IMR-90 (cell line): ENCODE results near the gene OR2V2. TPM values are rescaled to one million over a fixed set of nuclear protein-coding genes. Genes with fewer than 3 reads are reported as not detected.

Source experiments
- ATAC-seq: fragments of 200-7000 bp; cut with Tn5 transposase; 2 replicates; pipeline ENCODE4 v1.9.1; 2020; ENCODE audit warnings: low read depth, mild to moderate bottlenecking, moderate library complexity
- BruUV-seq: library from RNA; stranded (reverse); fragments of 400-500 nt; replicated peaks from 2 replicates; lab custom pipeline; 2021; lab: Mats Ljungman, UMichigan
- CTCF ChIA-PET: fragments of 300-600 bp; formaldehyde crosslinking; extraction: SDS; loops from one replicate; lab custom pipeline; 2021; ENCODE audit warnings: antibody characterized with exemption; lab: Yijun Ruan, JAX
- POLR2A ChIA-PET: fragments of 300-600 bp; sonication (Branson Sonifier 250); formaldehyde crosslinking; loops from one replicate; lab custom pipeline; 2022; ENCODE audit warnings: antibody characterized with exemption; ENCODE audit not compliant: unreplicated experiment; lab: Charles Lee
- DNase-seq: peaks from one replicate; pipeline ENCODE4 v3.0.0; 2013
- H2AFZ ChIP-seq: replicated peaks from 2 replicates; pipeline ENCODE3; 2013; ENCODE audit warnings: low read length, mild to moderate bottlenecking; ENCODE audit not compliant: poor library complexity
- H2AK5ac ChIP-seq: 2 replicates; pipeline ENCODE4 v1.6.1; 2013; ENCODE audit warnings: low read depth, low read length, inconsistent platforms
- H2AK9ac ChIP-seq: replicated peaks from 2 replicates; pipeline ENCODE3; 2013; ENCODE audit warnings: mild to moderate bottlenecking, low read depth, low read length, moderate library complexity; ENCODE audit not compliant: poor library complexity
- H2BK120ac ChIP-seq: 2 replicates; pipeline ENCODE4 v1.6.1; 2013; ENCODE audit warnings: low read depth, low read length, inconsistent platforms
- H2BK15ac ChIP-seq: 3 replicates; pipeline ENCODE4 v1.6.1; 2013; ENCODE audit warnings: low read depth, low read length, inconsistent platforms
- H2BK20ac ChIP-seq: 2 replicates; pipeline ENCODE4 v1.6.1; 2013; ENCODE audit warnings: low read depth, mild to moderate bottlenecking, inconsistent platforms, low read length, moderate library complexity
- H2BK5ac ChIP-seq: 2 replicates; pipeline ENCODE4 v1.6.1; 2013; ENCODE audit warnings: mild to moderate bottlenecking, low read depth, low read length, inconsistent platforms; ENCODE audit not compliant: poor library complexity, severe bottlenecking
- H3K14ac ChIP-seq: replicated peaks from 2 replicates; pipeline ENCODE4 v1.6.1; 2013; ENCODE audit warnings: low read depth, low read length, inconsistent platforms
- H3K18ac ChIP-seq: 2 replicates; pipeline ENCODE4 v1.6.1; 2013; ENCODE audit warnings: low read depth, low read length, control low read depth
- H3K23ac ChIP-seq: 2 replicates; pipeline ENCODE4 v1.6.1; 2013; ENCODE audit warnings: low read depth, low read length, inconsistent platforms
- H3K27ac ChIP-seq: 2 replicates; pipeline ENCODE4 v1.5.1; 2013; ENCODE audit warnings: mild to moderate bottlenecking, control low read depth, low read length; ENCODE audit not compliant: insufficient read depth
- H3K27me3 ChIP-seq: 2 replicates; pipeline ENCODE4 v1.6.1; 2013; ENCODE audit warnings: low read length; ENCODE audit not compliant: control insufficient read depth, insufficient read depth
- H3K36me3 ChIP-seq: 2 replicates; pipeline ENCODE4 v1.6.1; 2013; ENCODE audit warnings: low read length, mixed read lengths; ENCODE audit not compliant: control insufficient read depth, insufficient read depth
- H3K4ac ChIP-seq: 2 replicates; pipeline ENCODE4 v1.6.1; 2013; ENCODE audit warnings: low read depth, low read length, inconsistent platforms
- H3K4me1 ChIP-seq: 2 replicates; pipeline ENCODE4 v1.6.1; 2013; ENCODE audit warnings: low read length, mixed read lengths; ENCODE audit not compliant: control insufficient read depth, insufficient read depth
- H3K4me2 ChIP-seq: 2 replicates; pipeline ENCODE4 v1.6.1; 2013; ENCODE audit warnings: low read depth, mild to moderate bottlenecking, control low read depth, low read length, moderate library complexity
- H3K4me3 ChIP-seq: 2 replicates; pipeline ENCODE4 v1.5.1; 2013; ENCODE audit warnings: low read depth, mild to moderate bottlenecking, control low read depth, low read length, moderate library complexity; ENCODE audit not compliant: insufficient read depth
- H3K56ac ChIP-seq: 2 replicates; pipeline ENCODE4 v1.6.1; 2013; ENCODE audit warnings: low read length, inconsistent platforms; ENCODE audit not compliant: insufficient read depth; ENCODE audit errors: extremely low read depth
- H3K79me1 ChIP-seq, 2 experiments: 2 replicates each; pipeline ENCODE4 v1.6.1; 2013; ENCODE audit warnings: low read length in 2 of 2, inconsistent platforms in 1 of 2, low read depth in 1 of 2
- H3K9ac ChIP-seq: 2 replicates; pipeline ENCODE4 v1.6.1; 2013; ENCODE audit warnings: low read depth, low read length, control low read depth
- H3K9me1 ChIP-seq: 2 replicates; pipeline ENCODE4 v1.6.1; 2013; ENCODE audit warnings: low read length, inconsistent platforms; ENCODE audit not compliant: insufficient read depth
- H3K9me3 ChIP-seq: 2 replicates; pipeline ENCODE4 v1.6.1; 2013; ENCODE audit warnings: low read length; ENCODE audit not compliant: control insufficient read depth, insufficient read depth
- H4K20me1 ChIP-seq: 2 replicates; pipeline ENCODE4 v1.6.1; 2013; ENCODE audit warnings: low read length, inconsistent platforms; ENCODE audit not compliant: insufficient read depth
- H4K5ac ChIP-seq: 2 replicates; pipeline ENCODE4 v1.6.1; 2013; ENCODE audit warnings: mild to moderate bottlenecking, low read depth, low read length, control low read depth
- H4K8ac ChIP-seq, 2 experiments: 2 replicates each; pipeline ENCODE4 v1.6.1; 2013; ENCODE audit warnings: low read depth in 2 of 2, low read length in 2 of 2, control low read depth in 1 of 2, inconsistent platforms in 1 of 2
- H4K91ac ChIP-seq: 2 replicates; pipeline ENCODE4 v1.6.1; 2013; ENCODE audit warnings: low read depth, low read length, inconsistent platforms; ENCODE audit not compliant: insufficient read depth
- BHLHE40 ChIP-seq: fragments of 150-350 bp; IDR thresholded peaks from 2 replicates; pipeline ENCODE4 v1.6.1; 2016; ENCODE audit warnings: mild to moderate bottlenecking, low read depth, low read length
- CEBPB ChIP-seq: IDR thresholded peaks from 2 replicates; pipeline ENCODE4 v1.6.1; 2012; ENCODE audit warnings: low read depth, low read length, improper control_type of control experiment
- CHD1 ChIP-seq: IDR thresholded peaks from 2 replicates; pipeline ENCODE4 v1.6.1; 2012; ENCODE audit warnings: low read depth, low read length, improper control_type of control experiment
- FOS ChIP-seq: fragments of 150-350 bp; IDR thresholded peaks from 2 replicates; pipeline ENCODE4 v1.6.1; 2016; ENCODE audit warnings: low read depth, low read length
- MAFK ChIP-seq: IDR thresholded peaks from 2 replicates; pipeline ENCODE4 v1.6.1; 2012; ENCODE audit warnings: low read depth, low read length, improper control_type of control experiment
- MAZ ChIP-seq: IDR thresholded peaks from 2 replicates; pipeline ENCODE4 v1.6.1; 2012; ENCODE audit warnings: low read depth, mild to moderate bottlenecking, low read length, improper control_type of control experiment, moderate library complexity, borderline replicate concordance
- MXI1 ChIP-seq: IDR thresholded peaks from 2 replicates; pipeline ENCODE4 v1.6.1; 2012; ENCODE audit warnings: low read depth, mild to moderate bottlenecking, low read length, moderate library complexity, borderline replicate concordance
- NFE2L2 ChIP-seq: fragments of 150-350 bp; IDR thresholded peaks from 2 replicates; pipeline ENCODE4 v1.6.1; 2016; ENCODE audit warnings: low read depth, mild to moderate bottlenecking, low read length
- POLR2A ChIP-seq: IDR thresholded peaks from 2 replicates; pipeline ENCODE4 v1.6.1; 2012; ENCODE audit warnings: mild to moderate bottlenecking, low read depth, low read length
- RAD21 ChIP-seq: IDR thresholded peaks from 2 replicates; pipeline ENCODE4 v1.6.1; 2012; ENCODE audit warnings: low read length, improper control_type of control experiment
- RCOR1 ChIP-seq: IDR thresholded peaks from 2 replicates; pipeline ENCODE4 v1.6.1; 2012; ENCODE audit warnings: mild to moderate bottlenecking, low read length, improper control_type of control experiment; ENCODE audit not compliant: insufficient replicate concordance
- SMC3 ChIP-seq: fragments of 150-350 bp; IDR thresholded peaks from 2 replicates; pipeline ENCODE4 v1.6.1; 2016; ENCODE audit warnings: low read depth, mild to moderate bottlenecking, antibody characterized with exemption, low read length, moderate library complexity
- WGBS, 2 experiments: methylation state at CpG; one replicate each; pipeline versions ENCODE4 v1.1.5 to v1.1.7; 2013; ENCODE audit warnings: missing lambda C conversion rate in 2 of 2; ENCODE audit not compliant: insufficient read length in 1 of 2; ENCODE audit errors: extremely low coverage in 2 of 2; 5-methylcytosine and 5-hydroxymethylcytosine counted together
- dilution Hi-C: fragments of 300-500 bp; cut with HindIII; formaldehyde crosslinking; loops from one replicate; pipeline ENCODE4 v1.14.3; 2018; ENCODE audit warnings: low sequenced_read_pairs; ENCODE audit not compliant: unreplicated experiment
- in situ Hi-C: fragments of 300-500 bp; cut with MboI; formaldehyde crosslinking; loops from 3 replicates; pipeline ENCODE4 v1.14.3; 2019; ENCODE audit warnings: low sequenced_read_pairs, inconsistent platforms, mixed read lengths
- intact Hi-C: fragments of 100-400 bp; cut with micrococcal nuclease; formaldehyde crosslinking; loops from 2 replicates; pipeline ENCODE4 v1.10.0; 2022
- polyA plus RNA-seq, 3 experiments: library from polyadenylated mRNA; depleted of rRNA; stranded (reverse); fragments of >200 nt; gene quantifications; 2 replicates each; pipeline ENCODE4 v1.2.3, GENCODE V29; 2012; ENCODE audit warnings: low replicate concordance in 1 of 3
- total RNA-seq: library from RNA; depleted of rRNA; stranded (reverse); fragments of >200 nt; gene quantifications from 2 replicates; pipeline ENCODE4 v1.2.3, GENCODE V29; 2012
- TF ChIP-seq, protein P1 (sequence below): fragments of 150-350 bp; IDR thresholded peaks from 2 replicates; pipeline ENCODE4 v1.6.1; 2016; ENCODE audit warnings: low read depth, mild to moderate bottlenecking, low read length, moderate library complexity, borderline replicate concordance
- TF ChIP-seq, protein P2 (sequence below): conservative IDR thresholded peaks from 2 replicates; pipeline ENCODE4 v1.5.1; 2012; ENCODE audit warnings: mild to moderate bottlenecking, low read depth, low read length, improper control_type of control experiment

OR2V2 gene
- total and polyA plus RNA-seq, 2 of the 4 experiments (the other 2 are of a cell fraction), result not detected

DNA sequence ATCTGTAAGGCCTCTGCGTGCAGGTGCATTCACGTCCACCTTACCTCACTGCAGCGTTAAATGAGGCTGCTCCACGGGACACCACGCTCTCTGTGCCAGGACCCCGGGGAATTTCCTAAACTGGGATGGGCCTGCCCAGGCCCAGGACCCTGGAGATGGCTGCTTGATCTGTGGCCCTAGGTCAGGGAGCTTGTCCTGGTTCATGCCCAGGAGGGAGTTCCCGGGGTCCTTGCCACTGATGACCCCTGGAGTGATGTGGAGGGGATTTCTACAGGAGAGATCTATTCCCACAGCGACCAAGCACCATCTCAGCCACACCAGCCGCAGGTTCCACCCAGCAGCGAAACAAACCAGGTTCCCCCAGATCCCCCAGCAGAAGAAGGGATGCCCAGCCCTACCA lies 19.9 kb upstream of the OR2V2 start:
- no peak overlapping the region for H3K18ac ChIP-seq
- H3K79me1 ChIP-seq, result no peaks in the 10 kb centered on the region
- H3K27me3 ChIP-seq, result peaks cover 4% of the 10 kb centered on the region; the same call in 1 of the 2 replicates
- H2BK20ac ChIP-seq, result no peak overlapping the region
- dilution Hi-C loops, result no loop called here
- H4K20me1 ChIP-seq, result no peaks in the 10 kb centered on the region
- BruUV-seq, result no TSS peak
- TF ChIP-seq, protein P1, sequence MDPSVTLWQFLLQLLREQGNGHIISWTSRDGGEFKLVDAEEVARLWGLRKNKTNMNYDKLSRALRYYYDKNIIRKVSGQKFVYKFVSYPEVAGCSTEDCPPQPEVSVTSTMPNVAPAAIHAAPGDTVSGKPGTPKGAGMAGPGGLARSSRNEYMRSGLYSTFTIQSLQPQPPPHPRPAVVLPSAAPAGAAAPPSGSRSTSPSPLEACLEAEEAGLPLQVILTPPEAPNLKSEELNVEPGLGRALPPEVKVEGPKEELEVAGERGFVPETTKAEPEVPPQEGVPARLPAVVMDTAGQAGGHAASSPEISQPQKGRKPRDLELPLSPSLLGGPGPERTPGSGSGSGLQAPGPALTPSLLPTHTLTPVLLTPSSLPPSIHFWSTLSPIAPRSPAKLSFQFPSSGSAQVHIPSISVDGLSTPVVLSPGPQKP, result no peak
- TF ChIP-seq POLR2A, result no peak
- TF ChIP-seq MAFK, result no peak
- TF ChIP-seq NFE2L2, result no peak
- TF ChIP-seq RCOR1, result no peak
- TF ChIP-seq, protein P2, sequence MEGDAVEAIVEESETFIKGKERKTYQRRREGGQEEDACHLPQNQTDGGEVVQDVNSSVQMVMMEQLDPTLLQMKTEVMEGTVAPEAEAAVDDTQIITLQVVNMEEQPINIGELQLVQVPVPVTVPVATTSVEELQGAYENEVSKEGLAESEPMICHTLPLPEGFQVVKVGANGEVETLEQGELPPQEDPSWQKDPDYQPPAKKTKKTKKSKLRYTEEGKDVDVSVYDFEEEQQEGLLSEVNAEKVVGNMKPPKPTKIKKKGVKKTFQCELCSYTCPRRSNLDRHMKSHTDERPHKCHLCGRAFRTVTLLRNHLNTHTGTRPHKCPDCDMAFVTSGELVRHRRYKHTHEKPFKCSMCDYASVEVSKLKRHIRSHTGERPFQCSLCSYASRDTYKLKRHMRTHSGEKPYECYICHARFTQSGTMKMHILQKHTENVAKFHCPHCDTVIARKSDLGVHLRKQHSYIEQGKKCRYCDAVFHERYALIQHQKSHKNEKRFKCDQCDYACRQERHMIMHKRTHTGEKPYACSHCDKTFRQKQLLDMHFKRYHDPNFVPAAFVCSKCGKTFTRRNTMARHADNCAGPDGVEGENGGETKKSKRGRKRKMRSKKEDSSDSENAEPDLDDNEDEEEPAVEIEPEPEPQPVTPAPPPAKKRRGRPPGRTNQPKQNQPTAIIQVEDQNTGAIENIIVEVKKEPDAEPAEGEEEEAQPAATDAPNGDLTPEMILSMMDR, result no peak
- no peak for TF ChIP-seq SMC3
- TF ChIP-seq BHLHE40, result no peak
- TF ChIP-seq CHD1, result no peak
- no peak for TF ChIP-seq FOS
- TF ChIP-seq CEBPB, result no peak
- TF ChIP-seq RAD21, result no peak
- no peak for TF ChIP-seq MXI1
- no peak for TF ChIP-seq MAZ
- intact Hi-C loops, result no loop called here
- in situ Hi-C loops, result no loop called here
- H3K9me1 ChIP-seq, result no peaks in the 10 kb centered on the region
- ChIA-PET POLR2A (no interaction called here), CTCF (no interaction called here)
- H2AK9ac ChIP-seq, result no peak overlapping the region
- H2BK15ac ChIP-seq, result no peak overlapping the region
- no peak overlapping the region for H3K9ac ChIP-seq
- no peak overlapping the region for H2AFZ ChIP-seq
- H3K9me3 ChIP-seq, result peaks cover 3% of the 10 kb centered on the region; the same call in 1 of the 2 replicates
- H3K4ac ChIP-seq, result no peak overlapping the region
- no peak overlapping the region for H3K27ac ChIP-seq
- H2BK120ac ChIP-seq, result no peak overlapping the region
- H2AK5ac ChIP-seq, result no peak overlapping the region
- no peak overlapping the region for H3K4me2 ChIP-seq
- no peaks in the 10 kb centered on the region for H3K36me3 ChIP-seq
- no peak overlapping the region for H2BK5ac ChIP-seq
- H4K91ac ChIP-seq, result no peak overlapping the region
- WGBS, 2 experiments, result no CpG with 5 or more reads among the region's 10 CpGs
- DNase-seq (no peak), ATAC-seq (no peak)
- no peak overlapping the region for H3K4me3 ChIP-seq
- H4K5ac ChIP-seq, result no peak overlapping the region
- H4K8ac ChIP-seq, result no peak overlapping the region
- H3K56ac ChIP-seq, result no peak overlapping the region
- H3K23ac ChIP-seq, result no peak overlapping the region
- H3K14ac ChIP-seq, result no peak overlapping the region
- H3K4me1 ChIP-seq, result no peaks in the 10 kb centered on the region
